ENCODE results near the gene SLC38A8.

SLC38A8 gene

GRCh38 chr16:84068041-84068440, 25.4 kb upstream of the SLC38A8 start:
- no peak for DNase-seq

DNA sequence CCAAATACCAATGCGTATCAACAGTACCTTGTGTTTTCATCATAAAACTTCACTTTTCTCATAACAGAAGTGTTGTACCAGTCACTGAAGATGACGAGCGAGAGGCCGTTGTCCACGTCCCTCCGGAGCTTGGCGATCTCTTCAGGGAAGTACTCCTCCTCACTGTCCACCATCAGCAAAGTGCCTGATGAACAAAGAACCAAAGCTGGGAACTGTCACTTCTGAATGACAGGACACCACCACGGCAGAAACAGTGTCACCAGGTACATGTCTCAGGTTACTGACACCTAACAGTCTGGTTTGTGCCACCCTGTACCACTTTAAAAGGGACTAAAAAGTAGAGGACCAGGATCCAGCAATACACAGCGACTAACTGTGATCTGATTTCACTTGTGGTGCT, 25.0 kb upstream of the SLC38A8 start:
- no peak for DNase-seq

DNA sequence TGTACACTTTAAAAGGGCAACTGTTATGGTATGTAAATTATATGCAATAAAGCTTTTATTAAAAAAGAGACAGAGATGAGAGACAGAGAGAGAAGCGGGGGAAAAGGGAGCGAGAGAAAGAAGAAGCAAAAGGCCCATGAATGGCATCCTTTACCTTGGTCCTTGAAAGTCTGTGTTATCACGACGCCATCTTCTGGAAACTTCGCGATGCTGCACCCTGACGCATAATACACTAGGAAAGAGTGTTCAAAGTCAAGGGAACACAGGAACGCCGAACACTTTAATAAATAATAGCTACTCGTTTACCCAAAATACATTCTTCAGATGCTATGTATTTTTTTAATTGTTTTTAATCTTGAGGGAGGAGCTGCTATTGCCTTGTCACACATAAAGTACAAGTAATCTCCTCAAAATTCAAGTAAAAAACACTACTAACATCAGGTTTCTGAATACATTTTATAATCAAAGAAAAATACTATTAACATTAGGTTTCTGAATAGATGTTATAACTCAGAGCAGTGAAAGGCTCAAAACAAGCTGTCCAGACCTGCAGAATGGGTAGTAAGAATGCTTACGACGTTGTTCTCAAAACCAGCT, 23.0 kb upstream of the SLC38A8 start:
- peak; percentile 71 for DNase-seq

DNA sequence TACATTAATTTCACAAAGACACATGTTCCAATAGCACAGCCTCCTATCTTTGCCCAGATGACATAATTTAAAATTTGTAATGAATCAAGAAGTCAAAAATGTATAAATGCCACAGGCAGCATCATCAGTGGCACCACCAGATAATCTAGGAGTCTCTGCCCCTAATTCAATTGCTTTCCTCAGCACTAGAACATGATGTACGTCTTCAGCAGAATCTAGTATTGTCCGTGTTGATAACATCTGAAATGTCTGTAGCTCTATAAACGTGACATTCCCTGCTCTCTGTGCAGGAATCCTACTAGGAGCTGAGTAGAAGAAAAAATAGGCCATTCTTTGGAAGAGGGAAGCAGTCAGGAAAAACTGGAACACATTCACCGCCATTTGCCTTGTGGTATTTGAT, 21.4 kb upstream of the SLC38A8 start:
- no peak for DNase-seq

- DNase-seq = peak; percentile 76
Measured at GRCh38 chr16:84062734-84063640, 20.4 kb upstream of the SLC38A8 start.

- no peak for DNase-seq
Measured at GRCh38 chr16:84061236-84061819, 18.7 kb upstream of the SLC38A8 start.

DNA sequence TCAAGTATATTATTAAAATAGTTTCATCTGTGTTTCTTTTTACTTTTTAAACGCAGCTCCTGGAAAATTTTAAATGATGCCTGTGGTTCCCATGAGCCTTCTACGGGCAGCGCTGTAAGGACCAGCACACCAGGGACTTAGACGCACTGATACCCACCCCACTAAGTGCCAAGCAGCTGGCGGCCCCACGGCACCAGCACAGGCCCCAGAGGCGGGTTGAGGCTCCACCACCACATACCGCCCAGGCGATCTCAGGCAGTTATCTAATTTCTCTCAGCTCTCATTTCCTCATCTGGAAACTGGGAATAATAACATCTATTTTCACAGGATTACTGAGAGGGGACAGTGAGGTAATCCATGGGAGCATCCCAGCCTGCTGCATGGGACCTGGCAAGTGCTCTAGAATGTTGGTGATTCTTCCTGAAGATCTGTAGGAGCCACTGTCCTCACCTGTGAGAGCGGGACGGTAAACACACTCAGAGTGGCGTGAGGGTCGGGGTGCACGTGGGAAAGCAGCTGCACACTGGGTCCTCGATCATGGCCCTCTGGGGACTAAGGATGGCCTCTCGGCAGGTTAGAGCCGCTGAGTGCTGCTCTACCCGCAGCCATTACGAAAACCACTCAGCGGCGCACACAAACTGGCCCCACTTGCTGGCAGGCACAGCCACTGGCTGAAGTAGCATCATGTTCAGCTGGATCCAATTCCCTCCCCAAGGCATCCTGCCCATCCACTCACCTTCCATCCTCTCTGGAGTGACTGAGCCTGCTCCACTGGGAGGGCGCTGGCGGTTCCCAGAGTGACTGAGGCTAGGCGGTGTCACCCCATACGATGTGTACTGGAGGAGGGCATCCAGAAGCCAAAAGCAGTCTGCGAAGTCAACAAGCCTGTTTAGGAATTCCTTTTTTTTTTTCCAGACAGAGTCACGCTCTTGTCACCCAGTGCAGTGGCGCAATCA, 17.6 kb upstream of the SLC38A8 start:
- no peak for DNase-seq

GRCh38 chr16:84059111-84059510, 16.5 kb upstream of the SLC38A8 start:
- no peak for DNase-seq

DNA sequence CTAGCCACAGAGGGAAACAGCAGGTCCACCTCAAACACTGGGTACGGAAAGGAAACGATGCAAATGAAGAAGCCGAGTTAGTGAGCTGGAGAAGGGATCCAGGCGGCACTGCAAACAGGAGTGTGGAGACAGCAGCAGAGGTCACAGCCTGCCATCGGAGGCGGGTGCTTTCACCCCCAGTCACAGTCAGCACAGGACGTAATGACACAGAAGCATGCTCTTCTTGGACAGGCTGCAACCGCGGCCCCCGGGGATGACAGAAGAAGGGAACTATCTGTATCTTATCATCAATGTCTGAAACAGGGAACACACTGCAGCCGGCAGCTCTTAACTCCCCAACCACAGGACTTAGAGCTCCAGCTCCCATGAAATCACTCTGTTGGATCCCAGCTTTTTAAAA, 16.1 kb upstream of the SLC38A8 start:
- no peak for DNase-seq

GRCh38 chr16:84058211-84058610, 15.6 kb upstream of the SLC38A8 start:
- DNase-seq = no peak

DNA sequence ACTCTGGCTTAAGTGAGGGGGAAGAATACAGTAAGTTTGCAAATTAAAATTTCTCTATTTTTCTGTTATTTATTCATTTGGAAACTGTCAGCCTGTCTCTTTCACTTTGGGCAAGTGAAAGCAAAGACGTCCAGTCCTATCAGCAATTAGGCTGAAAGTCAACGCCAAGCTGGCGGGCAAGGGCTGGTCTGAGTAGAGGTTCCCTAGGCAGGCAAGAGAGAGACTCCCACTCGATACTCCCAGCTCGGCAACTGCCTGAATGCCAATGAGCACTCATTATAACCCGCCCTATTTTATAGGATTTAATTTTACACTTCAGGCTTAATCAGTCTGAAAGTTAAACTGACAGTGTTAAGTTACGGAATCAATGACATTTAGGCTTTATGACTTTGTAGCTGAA, 14.3 kb upstream of the SLC38A8 start:
- no peak for DNase-seq

DNA sequence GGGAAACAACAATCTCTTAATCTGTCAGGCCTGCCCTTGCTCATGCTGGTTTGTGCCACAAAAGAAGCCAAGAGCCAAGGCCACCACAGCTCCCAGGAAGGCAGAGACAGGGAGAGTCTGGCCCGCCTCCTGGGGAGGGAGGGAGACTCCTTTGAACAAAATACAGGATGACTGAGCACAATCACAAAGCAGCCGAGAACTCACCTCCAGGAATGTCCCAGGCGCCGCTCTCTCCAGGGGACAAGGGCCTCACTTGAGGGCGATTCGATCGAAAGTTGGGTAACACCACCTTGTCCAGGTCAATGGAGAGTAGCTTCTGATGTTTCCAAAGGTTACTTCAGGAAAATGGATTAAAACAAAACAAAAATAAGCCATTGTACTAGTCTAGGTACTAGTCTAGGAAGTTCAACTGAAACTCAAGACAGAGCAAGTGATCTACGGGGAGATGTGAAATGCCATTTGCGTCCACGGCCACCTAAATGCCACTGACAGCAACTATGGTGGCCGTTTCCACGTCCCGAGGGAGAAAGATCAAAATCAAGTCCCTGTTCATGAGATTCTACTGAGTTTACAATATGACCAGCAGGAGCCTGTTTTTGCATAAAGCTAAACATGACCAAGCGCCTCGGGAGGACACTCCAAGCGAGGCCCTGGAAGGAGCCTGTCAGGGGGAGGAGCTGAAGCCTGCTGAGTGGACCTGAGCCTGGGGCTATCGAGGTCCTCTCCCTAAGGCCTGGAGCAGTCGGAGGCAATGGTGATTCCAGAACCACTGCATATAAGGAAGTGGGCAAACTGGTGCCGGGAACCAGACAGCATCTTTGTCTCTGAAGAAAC, 13.4 kb upstream of the SLC38A8 start:
- DNase-seq = no peak

GRCh38 chr16:84055366-84055765, 12.8 kb upstream of the SLC38A8 start:
- no peak for DNase-seq

DNA sequence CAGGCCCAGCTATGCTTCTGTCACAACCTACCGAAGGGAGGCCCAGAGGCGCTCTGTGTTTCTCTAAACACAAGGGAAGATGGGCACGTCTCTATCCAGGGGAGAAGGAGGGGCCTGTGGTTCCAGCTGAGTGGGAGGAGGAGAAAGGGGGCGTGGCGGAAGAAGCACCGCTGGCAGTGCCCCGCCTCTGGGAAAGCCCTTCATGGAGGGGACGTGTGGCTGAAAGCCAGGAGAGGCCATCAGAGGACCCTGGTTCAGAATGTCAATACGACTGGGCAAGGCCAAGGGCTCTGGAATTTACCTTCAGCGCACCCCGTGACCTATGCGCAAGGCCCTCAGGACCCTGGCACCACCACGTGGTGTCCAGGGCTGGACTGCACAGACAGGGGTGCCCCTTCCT, 12.3 kb upstream of the SLC38A8 start:
- no peak for DNase-seq

DNA sequence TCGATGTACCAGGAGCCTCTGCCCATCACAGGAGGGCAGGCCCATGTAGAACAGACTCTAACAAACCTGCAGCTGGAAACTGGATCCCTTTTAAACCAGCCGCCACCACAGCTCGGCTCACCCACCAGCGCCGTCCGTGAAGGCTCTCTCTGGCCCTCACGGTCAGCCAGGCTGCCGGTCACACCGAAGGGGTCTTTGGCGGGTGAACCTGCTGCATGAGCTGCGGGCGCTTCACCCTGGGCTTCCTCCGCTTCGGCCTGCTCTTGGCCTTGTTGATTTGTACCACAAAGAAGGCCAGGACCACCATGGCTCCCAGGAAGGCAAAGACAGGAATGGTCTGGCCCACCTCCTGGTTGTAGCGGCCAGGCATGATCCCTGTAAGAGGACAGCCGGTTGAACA, 11.7 kb upstream of the SLC38A8 start:
- DNase-seq = no peak

DNA sequence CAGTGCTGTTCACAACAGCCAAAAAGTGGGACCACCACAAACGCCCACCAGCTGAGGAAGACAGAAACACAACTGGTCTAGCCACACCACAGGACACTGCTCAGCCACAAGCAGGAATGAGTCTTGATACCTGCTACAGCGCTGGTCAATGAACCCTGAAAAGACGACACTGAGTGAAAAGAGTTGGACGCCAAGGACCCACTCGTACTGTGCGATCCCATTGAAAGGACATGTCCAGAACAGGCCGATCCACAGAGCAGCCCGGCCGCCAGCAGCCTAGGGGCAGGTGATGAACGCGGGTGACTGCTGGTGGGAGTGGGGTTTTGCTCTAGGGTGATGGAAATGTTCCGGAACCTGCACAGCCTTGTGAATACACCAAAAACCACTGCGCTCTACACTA, 10.6 kb upstream of the SLC38A8 start:
- DNase-seq = no peak

DNA sequence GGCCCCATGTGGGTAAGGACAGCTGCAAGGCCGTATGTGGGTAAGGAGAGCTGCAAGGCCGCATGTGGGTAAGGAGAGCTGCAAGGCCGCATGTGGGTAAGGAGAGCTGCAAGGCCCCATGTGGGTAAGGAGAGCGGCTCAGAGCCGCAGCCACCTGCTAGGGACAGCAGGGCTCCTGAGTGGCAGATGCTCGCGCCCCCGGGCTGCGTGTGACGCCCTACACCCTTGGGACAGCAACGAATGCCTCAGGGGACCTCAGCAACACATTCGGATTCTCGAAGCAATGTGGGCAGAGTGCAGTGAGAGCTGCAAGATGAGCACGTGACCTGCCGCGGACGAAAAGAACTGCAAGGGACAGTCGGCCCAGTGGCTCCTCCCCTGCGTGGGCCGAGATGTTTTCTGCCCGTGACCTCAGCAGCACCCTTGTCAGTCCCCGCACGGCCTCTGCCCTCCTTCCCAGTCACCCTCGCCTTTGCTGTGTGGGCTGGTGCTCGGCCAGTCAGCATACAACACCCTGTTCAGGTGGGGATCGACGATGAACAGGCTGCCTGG, 9.6 kb upstream of the SLC38A8 start:
- DNase-seq = no peak

GRCh38 chr16:84050316-84050715, 7.7 kb upstream of the SLC38A8 start:
- DNase-seq = no peak

GRCh38 chr16:84049403-84050060, 6.9 kb upstream of the SLC38A8 start:
- DNase-seq = no peak

- DNase-seq = no peak
Measured at GRCh38 chr16:84048871-84049270, 6.3 kb upstream of the SLC38A8 start.

GRCh38 chr16:84048270-84048669, 5.7 kb upstream of the SLC38A8 start:
- no peak for DNase-seq

All from hematopoietic multipotent progenitor cell treated with erythropoietin and hydrocortisone succinate and interleukin-3 and kit ligand, for 4 days (in vitro differentiated cells).